GM19452 (cell line): ENCODE results near the gene SRSF2.
"Not testable (repeated sequence)": the region's sequence is repeated elsewhere in the genome, so short reads cannot be mapped to it uniquely, and the experiment has no call there.

Experiments used
- ATAC-seq: cut with Tn5 transposase; IDR thresholded peaks from one replicate; pipeline ENCODE4 v1.9.1; 2021; ENCODE audit not compliant: unreplicated experiment

Gene SRSF2

DNA sequence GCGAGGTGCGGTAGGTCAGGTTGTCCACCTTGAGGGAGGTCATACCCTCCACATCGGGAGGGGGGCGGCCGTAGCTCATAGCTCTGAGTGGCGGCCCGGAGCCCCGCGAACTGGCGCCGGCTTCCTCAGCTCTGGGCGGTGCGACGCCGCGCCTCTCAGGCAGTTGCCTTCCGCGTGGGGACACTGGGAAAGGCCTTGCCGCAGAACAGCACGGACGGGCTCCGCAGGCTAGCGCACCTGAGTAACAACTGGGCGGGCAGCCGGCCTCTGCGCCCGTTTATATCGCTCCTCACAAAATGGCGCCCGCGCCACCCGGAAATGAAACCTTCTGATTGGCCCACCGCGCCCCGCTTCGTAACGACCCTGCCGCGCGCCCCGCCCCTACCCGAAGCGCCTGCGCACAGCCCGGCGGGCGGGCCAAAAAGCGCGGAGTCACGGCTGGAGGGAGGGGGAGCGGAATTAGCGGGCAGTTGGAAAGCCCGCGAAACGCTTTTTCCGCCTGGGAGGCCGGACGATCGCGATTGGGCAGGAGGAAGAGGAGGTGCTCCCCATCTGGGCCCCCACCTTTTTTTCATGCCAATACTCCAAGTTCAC, at the start of gene SRSF2:
TSS of gene SRSF2 (minus strand) at position 250 of the 594 bp plus-strand sequence. CDS start at position 79, 171 bp downstream.
- ATAC-seq, result peak; percentile 62

GRCh38 chr17:76784926-76785325, 47.8 kb upstream of the SRSF2 start:
- no peak for ATAC-seq

GRCh38 chr17:76783146-76783545, 46.0 kb upstream of the SRSF2 start:
- ATAC-seq, result no peak

GRCh38 chr17:76781056-76781982, 44.2 kb upstream of the SRSF2 start:
- no peak for ATAC-seq

DNA sequence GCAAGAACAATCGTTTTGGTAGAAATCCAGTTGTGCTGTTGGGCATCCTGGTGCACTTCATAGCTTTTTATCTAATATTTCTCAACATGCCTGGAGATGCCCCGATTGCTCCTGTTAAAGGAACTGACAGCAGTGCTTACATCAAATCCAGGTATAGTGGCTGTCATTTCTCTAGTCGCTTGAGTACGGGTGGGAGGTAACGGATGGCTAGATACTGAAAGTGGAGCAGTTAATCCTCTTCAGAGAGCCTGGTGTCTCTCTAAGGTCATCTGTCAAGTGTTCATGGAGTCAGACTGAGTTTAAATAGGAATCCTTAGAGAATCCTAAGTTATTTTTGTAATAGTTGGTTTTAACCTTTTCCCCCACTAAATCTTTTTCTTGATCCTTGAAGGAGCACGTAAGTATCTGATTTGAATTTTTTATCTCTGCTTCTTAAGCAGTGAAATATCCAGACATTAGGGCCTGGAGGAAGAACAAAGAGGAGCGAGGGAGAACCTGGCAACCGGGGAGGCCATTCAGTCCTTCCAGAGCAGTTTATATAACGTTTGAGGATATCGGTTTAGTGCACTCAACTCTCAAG, 38.0 kb upstream of the SRSF2 start:
- ATAC-seq, result no peak

DNA sequence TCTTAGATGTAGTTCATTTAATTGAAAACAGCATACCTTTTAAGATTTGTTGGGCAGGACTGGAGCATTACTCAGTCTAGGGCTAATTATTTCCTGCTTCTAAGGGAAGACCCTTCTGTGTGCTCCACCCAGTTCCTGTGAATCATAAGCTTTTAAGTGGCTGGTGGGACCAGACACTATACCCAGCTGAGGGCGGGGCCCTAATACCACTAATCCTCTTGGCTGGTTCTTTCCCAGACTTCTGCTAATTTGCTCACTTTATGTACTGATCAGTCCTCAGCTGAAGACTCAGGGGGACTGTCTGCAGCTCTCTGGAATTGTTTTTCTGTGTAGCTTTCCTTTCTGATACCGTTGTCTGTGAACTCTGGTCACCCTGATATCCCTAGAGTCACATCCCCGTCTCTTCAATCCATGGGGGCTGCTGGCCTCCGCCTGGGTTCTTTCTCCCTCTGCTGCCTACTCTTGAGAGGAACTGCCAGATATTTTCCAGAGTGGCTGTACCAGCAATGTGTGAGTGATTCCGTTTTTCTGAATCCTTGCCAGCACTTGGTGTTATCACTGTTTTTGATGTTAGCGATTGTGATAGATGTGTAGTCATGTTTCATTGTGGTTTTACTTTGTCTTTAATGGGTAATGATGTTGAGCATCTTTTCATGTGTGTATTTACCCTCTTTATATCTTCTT, 35.9 kb upstream of the SRSF2 start:
- ATAC-seq, result no peak

GRCh38 chr17:76758570-76758969, 21.4 kb upstream of the SRSF2 start:
- ATAC-seq, result no peak

DNA sequence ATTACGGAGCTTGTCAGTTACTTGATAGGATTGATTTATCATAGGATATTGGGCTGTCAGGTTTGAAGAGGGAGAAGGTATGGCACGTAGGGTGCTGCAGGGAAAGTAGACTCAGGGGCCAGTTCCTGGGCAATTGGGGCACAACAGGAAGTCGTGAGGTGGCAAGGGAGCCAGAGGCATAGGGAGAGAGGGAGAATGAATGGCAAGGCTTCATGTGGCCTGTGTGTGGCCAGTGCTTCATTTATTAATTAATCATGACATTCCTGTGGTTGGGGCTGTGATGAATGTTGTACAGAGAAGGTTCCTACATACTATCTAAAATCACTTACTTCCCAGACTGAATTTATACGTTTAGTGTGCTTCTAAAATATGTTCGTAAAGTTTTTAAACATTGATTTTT, 20.1 kb upstream of the SRSF2 start:
- no peak for ATAC-seq

GRCh38 chr17:76755285-76755684, 18.2 kb upstream of the SRSF2 start:
- no peak for ATAC-seq

GRCh38 chr17:76753061-76753961, 16.2 kb upstream of the SRSF2 start:
- ATAC-seq, result no peak

- ATAC-seq, result no peak
These were observed 14.9 kb upstream of the SRSF2 start for GRCh38 chr17:76752006-76752405.

DNA sequence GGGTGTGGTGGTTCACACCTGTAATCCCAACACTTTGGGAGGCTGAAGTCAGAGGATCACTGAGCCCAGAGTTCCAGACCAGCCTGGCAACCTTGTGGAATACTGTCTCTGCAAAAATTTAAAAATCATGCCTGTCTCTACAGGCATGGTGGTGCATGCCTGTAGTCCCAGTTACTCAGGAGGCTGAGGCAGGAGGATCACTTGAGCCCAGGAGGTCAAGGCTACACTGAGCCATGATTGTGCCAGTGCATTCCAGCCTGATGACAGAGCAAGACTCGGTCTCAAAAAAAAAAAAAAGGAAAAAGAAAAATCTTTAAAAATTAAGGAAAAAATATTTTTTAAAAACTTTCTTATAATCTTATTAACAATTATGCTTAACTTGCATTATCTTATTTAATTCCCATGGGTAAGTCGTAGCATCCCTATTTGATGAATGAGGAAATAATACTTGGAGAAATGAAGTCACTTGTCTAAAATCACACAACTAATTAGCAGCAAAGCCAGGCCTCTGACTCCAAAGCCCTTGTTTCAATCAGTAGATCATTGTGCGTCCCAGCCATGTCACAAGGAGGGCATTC, 14.4 kb upstream of the SRSF2 start:
- ATAC-seq, result no peak

DNA sequence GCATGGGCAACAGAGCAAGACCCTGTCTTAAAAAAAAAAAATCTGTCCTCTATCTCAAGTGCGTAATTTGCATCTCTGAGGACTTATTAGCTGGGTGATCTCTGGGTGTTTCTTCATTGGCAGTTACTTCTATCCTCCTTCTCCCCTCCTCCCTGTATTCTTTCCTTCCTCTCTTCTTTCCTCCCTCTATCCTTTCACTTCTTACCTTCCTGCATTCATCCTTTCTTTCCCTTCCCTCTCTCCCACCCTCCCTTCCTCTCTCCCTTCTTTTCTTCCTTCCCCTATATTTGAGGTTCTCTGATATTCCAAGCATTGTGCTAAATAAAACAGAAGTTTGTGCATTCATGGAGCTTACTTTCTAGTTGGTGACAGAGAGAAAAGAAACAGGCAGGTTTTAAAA, 11.5 kb upstream of the SRSF2 start:
- ATAC-seq, result no peak

DNA sequence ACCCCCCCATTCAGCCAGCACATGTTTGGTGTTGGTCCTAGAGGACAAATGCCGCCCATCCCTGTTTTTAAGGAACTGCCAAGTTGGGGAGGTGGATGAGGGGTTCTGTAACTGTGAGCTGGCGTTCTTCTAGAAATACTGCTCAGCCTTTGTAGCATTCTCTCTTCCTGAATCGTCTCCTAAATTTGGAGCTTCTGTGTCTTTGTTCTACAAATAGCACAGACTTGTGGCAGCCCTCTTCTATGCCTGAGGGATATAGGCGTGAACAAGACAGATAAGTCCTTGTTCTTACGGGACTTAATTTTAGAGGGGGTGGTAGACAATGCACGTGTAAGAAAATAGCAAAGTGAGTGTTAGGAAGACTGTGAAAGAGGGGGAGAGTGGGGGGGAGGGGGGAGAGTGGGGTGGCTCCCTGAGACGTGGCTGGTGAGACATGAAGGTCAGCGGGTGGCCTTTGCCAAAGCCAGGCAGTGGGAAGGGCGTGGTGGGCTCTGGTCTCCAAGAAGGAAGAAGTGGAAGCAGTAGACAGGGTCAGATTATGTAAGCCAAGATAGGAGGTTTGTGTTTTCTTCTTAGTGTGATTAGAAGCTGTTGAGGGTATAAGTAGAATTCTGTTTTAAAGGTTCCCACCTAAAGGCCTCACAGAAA, 10.7 kb upstream of the SRSF2 start:
- ATAC-seq, result no peak

GRCh38 chr17:76745785-76746184, 8.7 kb upstream of the SRSF2 start:
- ATAC-seq, result not testable (repeated sequence)

GRCh38 chr17:76744747-76745146, 7.6 kb upstream of the SRSF2 start:
- ATAC-seq, result no peak

DNA sequence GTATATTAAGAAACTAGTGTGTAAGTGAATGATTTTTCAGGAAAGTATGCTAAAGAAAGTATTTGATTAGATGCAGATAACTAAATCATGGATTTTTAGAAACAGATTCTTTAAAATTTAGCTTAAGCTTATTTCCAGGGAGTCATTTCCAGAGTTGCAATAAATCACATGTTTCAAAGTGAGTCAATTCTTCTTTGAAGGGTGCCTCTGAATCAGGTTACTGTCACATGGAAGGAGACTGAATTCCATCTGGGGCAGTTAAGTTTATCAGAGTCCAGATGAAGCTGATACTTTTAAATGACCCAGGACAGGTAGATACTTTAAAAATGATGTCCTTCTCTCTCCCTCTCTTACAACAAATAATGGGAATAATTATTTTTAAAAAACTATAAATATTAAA, 5.8 kb upstream of the SRSF2 start:
- no peak for ATAC-seq

- no peak for ATAC-seq
These were observed 3.4 kb upstream of the SRSF2 start for GRCh38 chr17:76740329-76741118.
